ENCODE measurements around the gene B4GALNT4. TPM values are rescaled to one million over a fixed set of nuclear protein-coding genes. Genes with fewer than 3 reads are reported as not detected.

B4GALNT4 gene
- total and polyA plus RNA-seq, 2 of the 8 experiments (the other 6 are each of a cell fraction or from before 2014, with no cell fraction given): 40.9 to 76.3 TPM

DNA sequence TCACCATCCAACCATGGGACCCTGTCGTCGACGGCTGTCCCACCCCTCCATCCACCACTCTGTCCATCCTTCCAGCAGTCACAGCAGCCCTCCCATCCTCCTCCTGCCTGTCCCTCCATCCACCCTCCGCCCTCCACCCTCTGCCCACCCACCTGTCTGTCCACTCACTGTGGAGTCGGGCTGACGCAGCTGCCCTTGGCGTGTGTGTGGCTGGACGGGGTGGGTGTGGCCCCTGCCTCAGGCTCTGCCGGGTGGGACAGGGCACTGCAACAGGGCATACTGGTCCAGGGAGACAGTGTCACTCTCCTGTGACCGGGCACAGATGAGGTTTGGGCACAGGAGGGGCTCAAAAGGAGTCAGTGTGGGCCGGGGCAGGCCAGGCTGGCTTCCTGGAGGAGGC is 26.6 kb downstream of the B4GALNT4 start:
- Histone ChIP-seq H2AK5ac (ENCODE audit: low read depth, low read length) (peak overlapping the region; percentile 65; the same call in 1 of the 2 replicates), H3K9ac (replicated peaks in 1 of 4; ENCODE audit: extremely low read depth in 1 of 4, low read depth in 3 of 4, low read length in 3 of 4) (no peak overlapping the region), H3K27ac (ENCODE audit: low read depth, low read length) (no peak overlapping the region), H3K9me3 (ENCODE audit: insufficient read depth in 2 of 2, low read depth in 1 of 2, low read length in 1 of 2) (peaks cover 0 to 9% of the 10 kb centered on the region in 2 experiments; a peak in 1 of 4 replicates), H3K23me2 (ENCODE audit: low read depth, low read length) (peaks cover 10% of the 10 kb centered on the region; the same call in 1 of the 2 replicates), H3K27me3 (replicated peaks in 1 of 4; ENCODE audit: control insufficient read depth in 3 of 4, extremely low read depth in 1 of 4, insufficient read depth in 3 of 4, low read length in 3 of 4) (no peaks in the 10 kb centered on the region), H3K56ac (replicated peaks; ENCODE audit: insufficient read length, low read depth, low read length) (no peak overlapping the region), H2BK5ac (ENCODE audit: low read depth, low read length) (no peak overlapping the region), H4K20me1 (replicated peaks in 1 of 2; ENCODE audit: control insufficient read depth in 1 of 2, insufficient read depth in 2 of 2, low read length in 2 of 2) (peaks cover 2 to 13% of the 10 kb centered on the region in 2 experiments), H3K18ac (ENCODE audit: extremely low read depth, low read length) (no peak overlapping the region), H3K14ac (ENCODE audit: insufficient read length) (no peak overlapping the region), H3K4me1 (replicated peaks in 1 of 4; ENCODE audit: control insufficient read depth in 3 of 4, insufficient read depth in 4 of 4, low read length in 3 of 4) (peaks cover 6 to 15% (median 6%) of the 10 kb centered on the region in 4 experiments; a peak in 6 of 7 replicates), H4K5ac (ENCODE audit: insufficient read length, low read depth, low read length) (no peak overlapping the region), H3K23ac (ENCODE audit: insufficient read length) (no peak overlapping the region), H3K4me2 (ENCODE audit: insufficient read depth in 1 of 2, low read depth in 2 of 2, low read length in 2 of 2) (no peak overlapping the region), H4K8ac (ENCODE audit: extremely low read depth, insufficient read depth, low read length) (peak overlapping the region; percentile 57; the same call in 1 of the 2 replicates), H3K4ac (replicated peaks; ENCODE audit: insufficient read length, low read depth, low read length) (no peak overlapping the region), H2BK20ac (ENCODE audit: low read length) (peak overlapping the region; percentile 48; the same call in 1 of the 2 replicates), H4K91ac (replicated peaks; ENCODE audit: insufficient read length, low read length) (no peak overlapping the region), H2BK120ac (replicated peaks; ENCODE audit: low read depth, low read length) (no peak overlapping the region), H2BK15ac (ENCODE audit: low read length) (0 out of 2 replicates have a peak overlapping the region, but pooled peaks have one; percentile 46), H3K36me3 (ENCODE audit: control insufficient read depth in 2 of 4, insufficient read depth in 4 of 4, low read length in 3 of 4) (peaks cover 0 to 28% (median 0%) of the 10 kb centered on the region in 4 experiments; a peak in 3 of 8 replicates), H2AFZ (ENCODE audit: low read length) (no peak overlapping the region), H3K79me1 (ENCODE audit: low read depth, low read length) (peaks cover 2% of the 10 kb centered on the region; the same call in 1 of the 2 replicates), H2BK12ac (ENCODE audit: low read depth, low read length) (no peak overlapping the region; the same call in 1 of the 2 replicates), H3K4me3 (ENCODE audit: extremely low read depth in 1 of 4, insufficient read depth in 2 of 4, low read depth in 3 of 4, low read length in 4 of 4) (no peak overlapping the region), H3K79me2 (ENCODE audit: control insufficient read depth in 1 of 2, insufficient read depth in 2 of 2, low read length in 2 of 2) (no peaks in the 10 kb centered on the region)
- TF ChIP-seq HDAC2 (IDR thresholded peaks at IDR 0.05; ENCODE audit: borderline replicate concordance in 1 of 2, low read depth in 2 of 2, low read length in 2 of 2) (no peak), RXRA (IDR thresholded peaks at IDR 0.05; ENCODE audit: insufficient read depth, low read depth, low read length) (no peak), JUN (IDR thresholded peaks at IDR 0.05; ENCODE audit: low read depth, low read length) (no peak)
- TF ChIP-seq, protein P1, sequence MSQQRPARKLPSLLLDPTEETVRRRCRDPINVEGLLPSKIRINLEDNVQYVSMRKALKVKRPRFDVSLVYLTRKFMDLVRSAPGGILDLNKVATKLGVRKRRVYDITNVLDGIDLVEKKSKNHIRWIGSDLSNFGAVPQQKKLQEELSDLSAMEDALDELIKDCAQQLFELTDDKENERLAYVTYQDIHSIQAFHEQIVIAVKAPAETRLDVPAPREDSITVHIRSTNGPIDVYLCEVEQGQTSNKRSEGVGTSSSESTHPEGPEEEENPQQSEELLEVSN (IDR thresholded peaks at IDR 0.05): no peak
- FAIRE-seq: no peak
- POLR2A ChIA-PET (ENCODE audit: partially characterized antibody): interaction anchor here (1.1 to 2.7 kb wide), 8 partner anchors 10 to 114 kb away, joined by 3 to 17 read pairs (median 4); no protein-coding TSS in a partner anchor
- DNase-seq (ENCODE audit: low read depth in 1 of 2, low spot score in 2 of 2): no peak
- 85% methylated on average over 7 of the region's 11 CpGs; no CpG with 5 or more reads in 1 of the 2 experiments for WGBS, 2 experiments (ENCODE audit: extremely low coverage in 1 of 2, insufficient coverage in 1 of 2, insufficient read length in 1 of 2, insufficient replicate concordance in 2 of 2, low coverage in 1 of 2, low lambda C conversion rate in 2 of 2, missing lambda C conversion rate in 1 of 2)
- CTCF ChIA-PET (ENCODE audit: partially characterized antibody): interaction anchor here (0.5 to 2.3 kb wide), 14 partner anchors 9 to 289 kb away, joined by 3 to 11 read pairs (median 5); partner anchors contain the start of gene PTDSS2

Measured in H1 (cell line).